ENCODE measurements around the gene MPP2.
"Not testable (repeated sequence)": the region's sequence is repeated elsewhere in the genome, so short reads cannot be mapped to it uniquely, and the experiment has no call there.

MPP2 gene

GRCh38 chr17:43873815-43874214 is 33.5 kb downstream of the MPP2 start:
- DNase-seq: no peak

GRCh38 chr17:43873091-43873490 is 34.2 kb downstream of the MPP2 start:
- no peak for DNase-seq

- no peak for DNase-seq
These were observed 35.2 kb downstream of the MPP2 start for GRCh38 chr17:43871946-43872690.

- DNase-seq: not testable (repeated sequence)
These were observed 38.3 kb downstream of the MPP2 start for GRCh38 chr17:43869031-43869430.

- no peak for DNase-seq
These were observed 38.9 kb downstream of the MPP2 start for GRCh38 chr17:43868226-43868994.

- no peak for DNase-seq
These were observed 43.0 kb downstream of the MPP2 start for GRCh38 chr17:43864161-43864984.

GRCh38 chr17:43861960-43862359 is 45.4 kb downstream of the MPP2 start:
- no peak for DNase-seq

- DNase-seq: no peak
These were observed 46.3 kb downstream of the MPP2 start for GRCh38 chr17:43860927-43861622.

- no peak for DNase-seq
These were observed 47.1 kb downstream of the MPP2 start for GRCh38 chr17:43860077-43860725.

GRCh38 chr17:43857957-43858600 is 49.3 kb downstream of the MPP2 start:
- no peak for DNase-seq

GRCh38 chr17:43857141-43857540 is 50.2 kb downstream of the MPP2 start:
- DNase-seq: no peak

- no peak for DNase-seq
These were observed 51.2 kb downstream of the MPP2 start for GRCh38 chr17:43856141-43856540.

GRCh38 chr17:43855061-43855460 is 52.3 kb downstream of the MPP2 start:
- DNase-seq: no peak

- no peak for DNase-seq
These were observed 52.8 kb downstream of the MPP2 start for GRCh38 chr17:43854498-43854897.

- DNase-seq: no peak
These were observed 53.8 kb downstream of the MPP2 start for GRCh38 chr17:43853546-43853945.

GRCh38 chr17:43852571-43852970 is 54.8 kb downstream of the MPP2 start:
- DNase-seq: no peak

GRCh38 chr17:43849116-43849515 is 58.2 kb downstream of the MPP2 start:
- DNase-seq: no peak

GRCh38 chr17:43848601-43849000 is 58.7 kb downstream of the MPP2 start:
- DNase-seq: no peak

- no peak for DNase-seq
These were observed 60.4 kb downstream of the MPP2 start, which contains the start of gene CD300LG for GRCh38 chr17:43846963-43847371. TSS of gene CD300LG (plus strand) at chr17:43847176. CDS start at chr17:43847217, 41 bp downstream.

- peak; percentile 85 for DNase-seq
These were observed 61.1 kb downstream of the MPP2 start for GRCh38 chr17:43846221-43846712.

GRCh38 chr17:43845766-43846165 is 61.6 kb downstream of the MPP2 start:
- DNase-seq: no peak
